Measurements from ENCODE around the gene SFMBT1.

Gene SFMBT1

GRCh38 chr3:52891164-52891563, 154.7 kb downstream of the SFMBT1 start:
- H3K27me3 ChIP-seq (replicated peaks): no peaks in the 10 kb centered on the region
- TF ChIP-seq CTCF (IDR thresholded peaks at IDR 0.05; ENCODE audit: low read depth, low read length, missing control alignments): no peak
- no peak overlapping the region for H3K4me3 ChIP-seq (ENCODE audit: low read depth, low read length)
- no peaks in the 10 kb centered on the region for H3K36me3 ChIP-seq (replicated peaks)
- DNase-seq: no peak
- in situ Hi-C loops (cut with HindIII; ENCODE audit: low pct_ligation_motif_present, low sequenced_read_pairs): no loop called here
- H3K27ac ChIP-seq: no peak overlapping the region

DNA sequence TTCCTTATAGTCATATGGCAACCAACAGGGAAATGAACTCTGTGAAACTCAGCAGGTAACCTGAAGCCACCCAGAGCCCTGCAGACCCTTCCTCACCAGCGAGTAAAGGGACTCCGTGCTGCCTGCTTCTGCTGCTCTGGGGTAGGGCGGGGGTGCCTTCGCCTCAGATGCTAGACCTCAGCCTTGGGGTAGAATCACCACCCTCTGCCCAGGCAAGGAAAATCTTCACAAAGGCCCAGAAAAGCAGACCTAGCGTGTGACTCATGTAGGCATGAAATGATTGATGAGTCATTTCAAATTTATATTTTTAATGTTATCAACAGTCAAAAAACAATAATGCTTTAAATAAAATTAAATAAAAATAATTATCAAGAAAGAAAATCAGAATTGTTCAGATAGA, 155.1 kb downstream of the SFMBT1 start:
- Histone ChIP-seq H3K36me3 (replicated peaks) (no peaks in the 10 kb centered on the region), H3K27me3 (replicated peaks) (no peaks in the 10 kb centered on the region), H3K27ac (no peak overlapping the region), H3K4me3 (ENCODE audit: low read depth, low read length) (no peak overlapping the region)
- TF ChIP-seq CTCF (IDR thresholded peaks at IDR 0.05; ENCODE audit: low read depth, low read length, missing control alignments): no peak
- in situ Hi-C loops (cut with HindIII; ENCODE audit: low pct_ligation_motif_present, low sequenced_read_pairs): no loop called here
- peak; percentile 22 for DNase-seq

- no peak for DNase-seq
- in situ Hi-C loops (cut with HindIII; ENCODE audit: low pct_ligation_motif_present, low sequenced_read_pairs): no loop called here
- no peaks in the 10 kb centered on the region for H3K27me3 ChIP-seq (replicated peaks)
- no peak for TF ChIP-seq CTCF (IDR thresholded peaks at IDR 0.05; ENCODE audit: low read depth, low read length, missing control alignments)
- H3K36me3 ChIP-seq (replicated peaks): no peaks in the 10 kb centered on the region
- H3K4me3 ChIP-seq (ENCODE audit: low read depth, low read length): no peak overlapping the region
- H3K27ac ChIP-seq: no peak overlapping the region
Measured at GRCh38 chr3:52889901-52890300, 156.0 kb downstream of the SFMBT1 start.

- no peaks in the 10 kb centered on the region for H3K27me3 ChIP-seq (replicated peaks)
- H3K4me3 ChIP-seq (ENCODE audit: low read depth, low read length): no peak overlapping the region
- no peak for TF ChIP-seq CTCF (IDR thresholded peaks at IDR 0.05; ENCODE audit: low read depth, low read length, missing control alignments)
- in situ Hi-C loops (cut with HindIII; ENCODE audit: low pct_ligation_motif_present, low sequenced_read_pairs): no loop called here
- DNase-seq: no peak
- H3K36me3 ChIP-seq (replicated peaks): no peaks in the 10 kb centered on the region
- no peak overlapping the region for H3K27ac ChIP-seq
Measured at GRCh38 chr3:52887166-52887565, 158.7 kb downstream of the SFMBT1 start.

- H3K27ac ChIP-seq: no peak overlapping the region
- no peak for TF ChIP-seq CTCF (IDR thresholded peaks at IDR 0.05; ENCODE audit: low read depth, low read length, missing control alignments)
- no peaks in the 10 kb centered on the region for H3K27me3 ChIP-seq (replicated peaks)
- in situ Hi-C loops (cut with HindIII; ENCODE audit: low pct_ligation_motif_present, low sequenced_read_pairs): no loop called here
- no peak for DNase-seq
- no peak overlapping the region for H3K4me3 ChIP-seq (ENCODE audit: low read depth, low read length)
- H3K36me3 ChIP-seq (replicated peaks): no peaks in the 10 kb centered on the region
Measured at GRCh38 chr3:52886049-52886730, 159.7 kb downstream of the SFMBT1 start.

- in situ Hi-C loops (cut with HindIII; ENCODE audit: low pct_ligation_motif_present, low sequenced_read_pairs): no loop called here
- Histone ChIP-seq H3K36me3 (replicated peaks) (no peaks in the 10 kb centered on the region), H3K27ac (no peak overlapping the region), H3K27me3 (replicated peaks) (no peaks in the 10 kb centered on the region), H3K4me3 (ENCODE audit: low read depth, low read length) (no peak overlapping the region)
- TF ChIP-seq CTCF (IDR thresholded peaks at IDR 0.05; ENCODE audit: low read depth, low read length, missing control alignments): no peak
- DNase-seq: no peak
Measured at GRCh38 chr3:52882377-52882776, 163.5 kb downstream of the SFMBT1 start.
